ENCODE measurements around the gene TTC23L. TPM values are rescaled to one million over a fixed set of nuclear protein-coding genes. Genes with fewer than 3 reads are reported as not detected.
A peak's percentile ranks its signal among the peaks of the same experiment; 100 is the strongest.

TTC23L gene
- total and polyA plus RNA-seq, 2 of the 8 experiments (the other 6 are each of a cell fraction or from before 2014, with no cell fraction given): 1.1 to 2.4 TPM

- H3K36me3 ChIP-seq (ENCODE audit: control insufficient read depth in 2 of 4, insufficient read depth in 4 of 4, low read length in 3 of 4): peaks cover 9 to 46% (median 26%) of the 10 kb centered on the region in 4 experiments
- H3K27ac ChIP-seq (ENCODE audit: low read depth, low read length): peak overlapping the region; percentile 95
Observed at GRCh38 chr5:34915856-34916192, 76.9 kb downstream of the TTC23L start.

More at GRCh38 chr5:34915856-34916192, 76.9 kb downstream of the TTC23L start:
- Histone ChIP-seq H3K79me1 (ENCODE audit: low read depth, low read length) (no peaks in the 10 kb centered on the region), H2AK5ac (ENCODE audit: low read depth, low read length) (no peak overlapping the region), H2AFZ (ENCODE audit: low read length) (no peak overlapping the region), H4K5ac (ENCODE audit: insufficient read length, low read depth, low read length) (peak overlapping the region; percentile 80), H3K4me2 (ENCODE audit: insufficient read depth in 1 of 2, low read depth in 2 of 2, low read length in 2 of 2) (peak overlapping the region; percentile 80 to 84), H3K9me3 (ENCODE audit: insufficient read depth in 2 of 2, low read depth in 1 of 2, low read length in 1 of 2) (no peaks in the 10 kb centered on the region), H3K14ac (ENCODE audit: insufficient read length) (no peak overlapping the region), H4K20me1 (replicated peaks in 1 of 2; ENCODE audit: control insufficient read depth in 1 of 2, insufficient read depth in 2 of 2, low read length in 2 of 2) (peaks cover 1 to 6% of the 10 kb centered on the region in 2 experiments), H3K4ac (replicated peaks; ENCODE audit: insufficient read length, low read depth, low read length) (no peak overlapping the region), H2BK120ac (replicated peaks; ENCODE audit: low read depth, low read length) (no peak overlapping the region), H3K23me2 (ENCODE audit: low read depth, low read length) (peaks cover 10% of the 10 kb centered on the region; the same call in 1 of the 2 replicates), H2BK5ac (ENCODE audit: low read depth, low read length) (peak overlapping the region; percentile 94; the same call in 1 of the 2 replicates), H3K4me3 (ENCODE audit: extremely low read depth in 1 of 4, insufficient read depth in 2 of 4, low read depth in 3 of 4, low read length in 4 of 4) (peak overlapping the region; percentile 86 to 100 (median 96)), H2BK15ac (ENCODE audit: low read length) (no peak overlapping the region), H4K8ac (ENCODE audit: extremely low read depth, insufficient read depth, low read length) (peak overlapping the region; percentile 99; the same call in 1 of the 2 replicates), H2BK12ac (ENCODE audit: low read depth, low read length) (no peak overlapping the region; the same call in 1 of the 2 replicates), H2BK20ac (ENCODE audit: low read length) (no peak overlapping the region), H3K79me2 (ENCODE audit: control insufficient read depth in 1 of 2, insufficient read depth in 2 of 2, low read length in 2 of 2) (peaks cover 26 to 73% of the 10 kb centered on the region in 2 experiments), H4K91ac (replicated peaks; ENCODE audit: insufficient read length, low read length) (peak overlapping the region; percentile 97), H3K18ac (ENCODE audit: extremely low read depth, low read length) (peak overlapping the region; percentile 92; the same call in 1 of the 2 replicates), H3K27me3 (replicated peaks in 1 of 4; ENCODE audit: control insufficient read depth in 3 of 4, extremely low read depth in 1 of 4, insufficient read depth in 3 of 4, low read length in 3 of 4) (no peaks in the 10 kb centered on the region), H3K56ac (replicated peaks; ENCODE audit: insufficient read length, low read depth, low read length) (peak overlapping the region; percentile 70), H3K4me1 (replicated peaks in 1 of 4; ENCODE audit: control insufficient read depth in 3 of 4, insufficient read depth in 4 of 4, low read length in 3 of 4) (peaks cover 0 to 3% (median under 1%) of the 10 kb centered on the region in 4 experiments; a peak in 1 of 7 replicates), H3K23ac (ENCODE audit: insufficient read length) (no peak overlapping the region), H3K9ac (replicated peaks in 1 of 4; ENCODE audit: extremely low read depth in 1 of 4, low read depth in 3 of 4, low read length in 3 of 4) (peak overlapping the region; percentile 90 to 99 (median 98))
- TF ChIP-seq JUN (IDR thresholded peaks at IDR 0.05; ENCODE audit: low read depth, low read length) (no peak), TAF7 (optimal IDR thresholded peaks at IDR 0.05; ENCODE audit: borderline replicate concordance, low read depth, low read length) (no peak), POLR2AphosphoS5 (IDR thresholded peaks at IDR 0.05; ENCODE audit: low read depth, low read length) (no peak), BCL11A (IDR thresholded peaks at IDR 0.05; ENCODE audit: low read depth in 2 of 2, low read length in 2 of 2) (no peak), SP1 (IDR thresholded peaks at IDR 0.05; ENCODE audit: low read depth, low read length) (no peak), KDM4A (IDR thresholded peaks at IDR 0.05; ENCODE audit: low read depth, low read length, severe bottlenecking) (peak; percentile 25), CBX8 (IDR thresholded peaks at IDR 0.05; ENCODE audit: borderline replicate concordance, low read depth, low read length) (no peak), TAF1 (IDR thresholded peaks at IDR 0.05; ENCODE audit: low read depth, low read length) (no peak), SP4 (IDR thresholded peaks at IDR 0.05; ENCODE audit: low read length) (peak; percentile 41; the same call in 1 of the 2 replicates), POLR2A (IDR thresholded peaks at IDR 0.05; ENCODE audit: control extremely low read depth in 1 of 2, low read depth in 2 of 2, low read length in 2 of 2) (no peak), KDM5A (IDR thresholded peaks at IDR 0.05; ENCODE audit: low read length) (0 out of 2 replicates have a peak, but pooled peaks have one; percentile 41), CEBPB (IDR thresholded peaks at IDR 0.05; ENCODE audit: low read depth, low read length) (no peak), GABPA (IDR thresholded peaks at IDR 0.05; ENCODE audit: borderline replicate concordance, insufficient read depth, low read length) (no peak)
- TF ChIP-seq, protein P1, sequence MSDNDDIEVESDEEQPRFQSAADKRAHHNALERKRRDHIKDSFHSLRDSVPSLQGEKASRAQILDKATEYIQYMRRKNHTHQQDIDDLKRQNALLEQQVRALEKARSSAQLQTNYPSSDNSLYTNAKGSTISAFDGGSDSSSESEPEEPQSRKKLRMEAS (IDR thresholded peaks at IDR 0.05): no peak
- no peak for FAIRE-seq
- 1% methylated on average over 19 of the region's 20 CpGs; no CpG with 5 or more reads in 1 of the 2 experiments for WGBS, 2 experiments (ENCODE audit: extremely low coverage in 1 of 2, insufficient coverage in 1 of 2, insufficient read length in 1 of 2, insufficient replicate concordance in 2 of 2, low coverage in 1 of 2, low lambda C conversion rate in 2 of 2, missing lambda C conversion rate in 1 of 2)
- DNase-seq (ENCODE audit: low read depth in 1 of 2, low spot score in 2 of 2): no peak
- ChIA-PET POLR2A (ENCODE audit: partially characterized antibody) (interaction anchor here (1.0 to 5.1 kb wide), 15 partner anchors 9 to 439 kb away, joined by 3 to 52 read pairs (median 5); partner anchors contain the start of genes DNAJC21, RAI14 and TTC23L), CTCF (ENCODE audit: partially characterized antibody) (interaction anchor here (2.3 to 3.9 kb wide), 3 partner anchors 11 to 441 kb away, joined by 8 to 24 read pairs (median 9); no protein-coding TSS in a partner anchor)

Data from H1 (cell line).